ENCODE data around the gene CTTNBP2NL. TPM values are rescaled to one million over a fixed set of nuclear protein-coding genes. Genes with fewer than 3 reads are reported as not detected.

CTTNBP2NL gene
- total RNA-seq, 1 donor: 32.2 TPM

DNA sequence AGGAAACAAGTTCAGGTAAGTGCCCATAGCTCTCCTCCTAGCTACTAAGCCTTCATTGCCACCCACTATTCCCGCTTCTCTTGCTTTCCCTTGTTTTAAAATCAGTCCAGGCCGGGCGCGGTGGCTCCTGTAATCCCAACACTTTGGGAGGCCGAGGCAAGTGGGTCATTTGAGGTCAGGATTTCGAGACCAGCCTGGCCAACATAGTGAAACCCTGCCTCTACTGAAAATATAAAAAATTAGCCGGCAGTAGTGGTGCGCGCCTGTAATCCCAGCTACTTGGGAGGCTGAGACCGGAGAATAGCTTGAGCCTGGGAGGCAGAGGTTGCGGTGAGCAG, 4.4 kb upstream of the CTTNBP2NL start:
- peak overlapping the region; percentile 94 for H2AFZ ChIP-seq (ENCODE audit: low read length)
- H3K27me3 ChIP-seq (ENCODE audit: insufficient read depth, low read length): no peaks in the 10 kb centered on the region
- H3K9me3 ChIP-seq (ENCODE audit: low read depth, low read length): no peaks in the 10 kb centered on the region
- DNase-seq (ENCODE audit: insufficient read length, low spot score, missing footprints): no peak
- H4K20me1 ChIP-seq (ENCODE audit: insufficient read depth, low read length): no peaks in the 10 kb centered on the region
- TF ChIP-seq, protein P1, sequence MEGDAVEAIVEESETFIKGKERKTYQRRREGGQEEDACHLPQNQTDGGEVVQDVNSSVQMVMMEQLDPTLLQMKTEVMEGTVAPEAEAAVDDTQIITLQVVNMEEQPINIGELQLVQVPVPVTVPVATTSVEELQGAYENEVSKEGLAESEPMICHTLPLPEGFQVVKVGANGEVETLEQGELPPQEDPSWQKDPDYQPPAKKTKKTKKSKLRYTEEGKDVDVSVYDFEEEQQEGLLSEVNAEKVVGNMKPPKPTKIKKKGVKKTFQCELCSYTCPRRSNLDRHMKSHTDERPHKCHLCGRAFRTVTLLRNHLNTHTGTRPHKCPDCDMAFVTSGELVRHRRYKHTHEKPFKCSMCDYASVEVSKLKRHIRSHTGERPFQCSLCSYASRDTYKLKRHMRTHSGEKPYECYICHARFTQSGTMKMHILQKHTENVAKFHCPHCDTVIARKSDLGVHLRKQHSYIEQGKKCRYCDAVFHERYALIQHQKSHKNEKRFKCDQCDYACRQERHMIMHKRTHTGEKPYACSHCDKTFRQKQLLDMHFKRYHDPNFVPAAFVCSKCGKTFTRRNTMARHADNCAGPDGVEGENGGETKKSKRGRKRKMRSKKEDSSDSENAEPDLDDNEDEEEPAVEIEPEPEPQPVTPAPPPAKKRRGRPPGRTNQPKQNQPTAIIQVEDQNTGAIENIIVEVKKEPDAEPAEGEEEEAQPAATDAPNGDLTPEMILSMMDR (IDR thresholded peaks at IDR 0.05; ENCODE audit: extremely low read depth, low read depth, low read length): no peak
- H3K4me2 ChIP-seq (ENCODE audit: insufficient read depth, low read length): peak overlapping the region; percentile 93
- peak overlapping the region; percentile 70 for H3K27ac ChIP-seq (ENCODE audit: low read depth, low read length)
- H3K4me3 ChIP-seq (ENCODE audit: insufficient read depth, low read length): peak overlapping the region; percentile 73
- peaks cover 39% of the 10 kb centered on the region for H3K4me1 ChIP-seq (ENCODE audit: insufficient read depth, low read length)
- H3K36me3 ChIP-seq (ENCODE audit: insufficient read depth, low read length): no peaks in the 10 kb centered on the region
- peaks cover 9% of the 10 kb centered on the region for H3K79me2 ChIP-seq (ENCODE audit: insufficient read depth, low read length)

DNA sequence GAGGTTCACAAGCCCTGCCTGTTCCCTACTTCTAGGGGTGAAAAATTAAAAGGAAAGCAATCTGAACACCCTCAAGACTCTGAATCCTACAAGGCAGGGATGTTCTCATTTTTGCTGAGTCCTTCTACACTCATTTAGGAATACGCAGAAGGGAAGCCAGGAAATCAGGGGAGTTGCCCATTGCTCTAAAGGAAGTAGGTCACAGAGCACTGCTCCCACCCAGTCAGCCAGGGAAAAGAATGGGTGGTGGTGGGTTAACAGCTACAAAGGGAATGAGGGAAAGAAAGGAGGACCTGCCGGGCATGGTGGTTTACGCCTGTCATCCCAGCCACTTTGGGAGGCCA, 2.4 kb upstream of the CTTNBP2NL start:
- H2AFZ ChIP-seq (ENCODE audit: low read length): peak overlapping the region; percentile 65
- no peaks in the 10 kb centered on the region for H3K27me3 ChIP-seq (ENCODE audit: insufficient read depth, low read length)
- peak overlapping the region; percentile 82 for H3K4me2 ChIP-seq (ENCODE audit: insufficient read depth, low read length)
- no peaks in the 10 kb centered on the region for H3K36me3 ChIP-seq (ENCODE audit: insufficient read depth, low read length)
- peak overlapping the region; percentile 92 for H3K27ac ChIP-seq (ENCODE audit: low read depth, low read length)
- peaks cover 45% of the 10 kb centered on the region for H3K4me1 ChIP-seq (ENCODE audit: insufficient read depth, low read length)
- peaks cover 29% of the 10 kb centered on the region for H3K79me2 ChIP-seq (ENCODE audit: insufficient read depth, low read length)
- H3K9me3 ChIP-seq (ENCODE audit: low read depth, low read length): no peaks in the 10 kb centered on the region
- TF ChIP-seq, protein P1 (IDR thresholded peaks at IDR 0.05; ENCODE audit: extremely low read depth, low read depth, low read length): no peak
- H4K20me1 ChIP-seq (ENCODE audit: insufficient read depth, low read length): peaks cover 6% of the 10 kb centered on the region
- no peak for DNase-seq (ENCODE audit: insufficient read length, low spot score, missing footprints)
- peak overlapping the region; percentile 1 for H3K4me3 ChIP-seq (ENCODE audit: insufficient read depth, low read length)

DNA sequence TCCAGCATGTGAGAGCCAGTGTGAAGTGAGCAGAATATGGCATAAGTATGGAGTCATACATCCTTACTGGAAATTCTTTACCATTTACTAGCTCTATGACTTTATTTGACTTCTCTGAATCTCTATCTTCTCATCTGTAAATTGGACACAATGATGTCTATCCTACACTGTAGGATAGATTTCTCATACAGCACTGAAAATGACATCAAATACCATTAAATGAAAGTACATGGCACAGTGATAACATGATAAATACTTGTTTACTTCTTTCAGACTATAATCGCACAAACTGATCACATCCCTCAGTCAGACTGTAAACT, 1.3 kb upstream of the CTTNBP2NL start:
- H3K4me1 ChIP-seq (ENCODE audit: insufficient read depth, low read length): peaks cover 42% of the 10 kb centered on the region
- peak overlapping the region; percentile 82 for H3K4me2 ChIP-seq (ENCODE audit: insufficient read depth, low read length)
- H3K27ac ChIP-seq (ENCODE audit: low read depth, low read length): peak overlapping the region; percentile 92
- TF ChIP-seq, protein P1 (IDR thresholded peaks at IDR 0.05; ENCODE audit: extremely low read depth, low read depth, low read length): no peak
- no peak for DNase-seq (ENCODE audit: insufficient read length, low spot score, missing footprints)
- H3K4me3 ChIP-seq (ENCODE audit: insufficient read depth, low read length): peak overlapping the region; percentile 63
- peaks cover 6% of the 10 kb centered on the region for H4K20me1 ChIP-seq (ENCODE audit: insufficient read depth, low read length)
- peaks cover 40% of the 10 kb centered on the region for H3K79me2 ChIP-seq (ENCODE audit: insufficient read depth, low read length)
- H3K9me3 ChIP-seq (ENCODE audit: low read depth, low read length): no peaks in the 10 kb centered on the region
- H2AFZ ChIP-seq (ENCODE audit: low read length): peak overlapping the region; percentile 69
- H3K27me3 ChIP-seq (ENCODE audit: insufficient read depth, low read length): no peaks in the 10 kb centered on the region
- no peaks in the 10 kb centered on the region for H3K36me3 ChIP-seq (ENCODE audit: insufficient read depth, low read length)

DNA sequence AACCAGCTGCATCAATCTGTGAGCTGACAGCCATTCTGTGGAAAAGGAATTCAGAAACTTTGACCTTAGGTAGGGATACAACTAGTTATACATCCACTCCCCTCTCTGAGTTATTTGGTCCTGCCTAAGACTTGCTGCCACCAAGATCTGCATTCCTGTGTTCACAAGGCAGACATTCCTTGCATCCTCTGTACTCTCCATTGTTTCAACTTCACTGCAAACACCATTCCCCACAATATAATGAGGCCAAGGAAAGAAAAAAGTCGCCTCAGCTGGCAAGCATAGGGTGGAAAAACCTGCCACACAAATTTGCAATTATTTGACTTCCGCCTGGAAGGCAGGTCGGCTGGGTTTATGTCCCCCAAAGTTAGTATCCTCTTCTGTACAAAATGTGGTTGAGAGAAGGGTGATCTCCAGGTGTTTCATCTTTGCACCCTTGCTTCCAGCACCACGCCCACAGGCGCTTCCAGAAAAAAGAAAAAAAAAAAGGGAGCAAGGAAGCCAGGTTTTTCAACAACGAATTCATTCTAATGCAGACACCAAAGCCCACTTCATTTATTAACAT, 676 bp upstream of the CTTNBP2NL start:
- peaks cover 47% of the 10 kb centered on the region for H3K79me2 ChIP-seq (ENCODE audit: insufficient read depth, low read length)

More for the DNA sequence above, 676 bp upstream of the CTTNBP2NL start:
- no peaks in the 10 kb centered on the region for H3K36me3 ChIP-seq (ENCODE audit: insufficient read depth, low read length)
- no peaks in the 10 kb centered on the region for H3K27me3 ChIP-seq (ENCODE audit: insufficient read depth, low read length)
- DNase-seq (ENCODE audit: insufficient read length, low spot score, missing footprints): no peak
- H2AFZ ChIP-seq (ENCODE audit: low read length): peak overlapping the region; percentile 81
- peak overlapping the region; percentile 97 for H3K4me3 ChIP-seq (ENCODE audit: insufficient read depth, low read length)
- H4K20me1 ChIP-seq (ENCODE audit: insufficient read depth, low read length): peaks cover 6% of the 10 kb centered on the region
- H3K4me1 ChIP-seq (ENCODE audit: insufficient read depth, low read length): peaks cover 42% of the 10 kb centered on the region
- peak overlapping the region; percentile 92 for H3K27ac ChIP-seq (ENCODE audit: low read depth, low read length)
- H3K4me2 ChIP-seq (ENCODE audit: insufficient read depth, low read length): peak overlapping the region; percentile 82
- H3K9me3 ChIP-seq (ENCODE audit: low read depth, low read length): no peaks in the 10 kb centered on the region
- TF ChIP-seq, protein P1 (IDR thresholded peaks at IDR 0.05; ENCODE audit: extremely low read depth, low read depth, low read length): no peak
